Measurements from ENCODE around the gene SCRG1. TPM values are rescaled to one million over a fixed set of nuclear protein-coding genes. Genes with fewer than 3 reads are reported as not detected.

SCRG1 gene
- total RNA-seq, 4 donors from 2014 or later = 0.16 to 0.47 (median 0.29) TPM

DNA sequence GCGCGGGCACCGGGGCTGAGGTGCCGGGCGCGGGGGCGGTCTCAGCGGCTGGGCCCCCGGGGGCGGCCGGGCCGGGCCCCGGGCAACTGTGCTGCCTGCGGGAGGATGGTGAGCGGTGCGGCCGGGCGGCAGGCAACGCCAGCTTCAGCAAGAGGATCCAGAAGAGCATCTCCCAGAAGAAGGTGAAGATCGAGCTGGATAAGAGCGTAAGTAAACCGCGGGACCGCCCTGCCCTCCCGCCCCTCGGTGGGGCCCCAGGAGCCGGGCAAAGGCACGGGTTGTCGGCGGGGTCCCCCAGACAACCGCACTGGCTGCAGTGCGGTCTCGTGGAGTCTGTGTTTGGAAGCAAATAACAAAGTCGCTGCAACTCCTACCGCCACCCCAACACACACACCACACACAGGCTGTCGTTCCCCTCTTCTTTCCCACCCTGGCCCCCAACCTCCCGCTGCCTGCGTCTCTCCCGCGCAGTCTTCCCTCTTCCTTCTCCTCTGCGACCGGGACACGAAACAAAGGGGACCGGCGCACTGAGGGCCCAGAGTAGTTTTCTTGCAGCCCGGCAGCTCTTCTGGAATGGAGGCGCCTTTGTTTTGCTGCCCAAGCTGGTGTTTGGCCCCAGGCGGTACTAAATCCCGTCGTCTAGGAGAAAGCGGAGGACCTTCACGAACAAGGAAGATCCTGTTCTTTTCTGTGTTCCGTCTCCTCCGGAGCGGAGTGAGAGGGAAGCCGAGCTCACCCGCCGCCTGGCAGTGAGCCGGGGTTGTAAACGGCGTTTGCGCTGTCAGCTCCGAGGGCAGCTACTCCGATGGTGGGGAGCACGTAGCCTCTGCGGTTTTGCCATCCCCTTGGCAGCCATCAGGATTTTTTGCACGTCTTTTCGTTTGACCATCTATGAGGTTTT, 27.4 kb downstream of the SCRG1 start:
- H3K4me1 ChIP-seq = peaks cover 21% of the 10 kb centered on the region
- DNase-seq (ENCODE audit: low spot score in 2 of 2) = peak; percentile 84 to 86
- H3K36me3 ChIP-seq = peaks cover 1% of the 10 kb centered on the region

DNA sequence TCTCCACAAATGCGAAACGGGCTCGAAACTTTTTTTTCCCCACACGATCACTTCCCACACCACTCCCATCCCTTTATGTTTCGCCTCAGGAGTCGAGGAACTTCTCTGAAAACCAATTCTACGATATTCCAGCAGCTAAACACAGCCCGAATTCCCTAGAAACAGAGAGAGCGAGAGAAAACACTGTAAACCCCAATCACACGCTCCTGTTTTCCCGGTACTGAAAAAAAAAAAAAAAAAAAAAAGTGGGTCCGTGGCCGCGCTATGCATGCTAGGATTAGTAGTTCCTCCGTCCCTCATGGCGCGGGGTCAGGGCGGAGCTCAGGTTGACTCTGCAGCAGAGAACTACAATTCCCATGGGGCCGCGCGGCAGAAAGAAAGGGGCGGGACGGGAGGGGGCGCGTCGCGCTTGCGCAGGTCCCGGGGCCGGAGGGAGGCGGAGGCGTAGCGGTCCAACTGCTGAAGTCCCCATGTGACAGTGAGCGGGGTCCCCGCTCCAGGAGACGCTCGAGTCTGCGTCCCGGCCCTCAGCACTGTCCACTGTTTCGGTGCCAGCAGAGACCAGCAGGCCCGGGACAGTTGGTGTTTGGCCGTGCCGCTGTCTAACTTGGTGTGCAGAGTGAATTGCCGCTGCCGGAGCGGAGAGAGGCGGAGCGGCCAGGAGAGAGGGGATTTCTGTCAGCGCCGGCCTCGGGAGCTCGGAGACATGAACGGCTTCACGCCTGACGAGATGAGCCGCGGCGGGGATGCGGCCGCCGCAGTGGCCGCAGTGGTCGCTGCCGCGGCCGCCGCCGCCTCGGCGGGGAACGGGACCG, 28.2 kb downstream of the SCRG1 start, which contains the start of gene SAP30:
TSS of gene SAP30 (plus strand) at position 478 of the 815 bp plus-strand sequence. CDS start at position 707, 229 bp downstream.
- under 1% methylated on average over 39 of the region's 72 CpGs for WGBS
- DNase-seq (ENCODE audit: low spot score in 2 of 2) = peak; percentile 99
- H3K4me1 ChIP-seq = peaks cover 21% of the 10 kb centered on the region
- peak within 1 kb of the TSS; percentile 93 for H3K27ac ChIP-seq
- no peaks in the 10 kb centered on the region for H3K36me3 ChIP-seq
- no peak for TF ChIP-seq EP300 (IDR thresholded peaks at IDR 0.05)
- peak; percentile 40 to 88 (median 46) for TF ChIP-seq POLR2AphosphoS5 (IDR thresholded peaks at IDR 0.05)
- peak in 1 of 2 donors; percentile 89 for TF ChIP-seq POLR2A (IDR thresholded peaks at IDR 0.05)
- peak within 1 kb of the TSS; percentile 84 for H3K4me3 ChIP-seq
- H3K27me3 ChIP-seq = no peaks in the 10 kb centered on the region
- H3K9me3 ChIP-seq = no peaks in the 10 kb centered on the region

More for the DNA sequence above, 27.4 kb downstream of the SCRG1 start:
- under 1% methylated on average over 48 of the region's 68 CpGs for WGBS
- Histone ChIP-seq H3K9me3 (no peaks in the 10 kb centered on the region), H3K27ac (peak overlapping the region; percentile 93), H3K27me3 (no peaks in the 10 kb centered on the region), H3K4me3 (peak overlapping the region; percentile 84)
- TF ChIP-seq POLR2AphosphoS5 (IDR thresholded peaks at IDR 0.05) = no peak
- TF ChIP-seq, protein P1, sequence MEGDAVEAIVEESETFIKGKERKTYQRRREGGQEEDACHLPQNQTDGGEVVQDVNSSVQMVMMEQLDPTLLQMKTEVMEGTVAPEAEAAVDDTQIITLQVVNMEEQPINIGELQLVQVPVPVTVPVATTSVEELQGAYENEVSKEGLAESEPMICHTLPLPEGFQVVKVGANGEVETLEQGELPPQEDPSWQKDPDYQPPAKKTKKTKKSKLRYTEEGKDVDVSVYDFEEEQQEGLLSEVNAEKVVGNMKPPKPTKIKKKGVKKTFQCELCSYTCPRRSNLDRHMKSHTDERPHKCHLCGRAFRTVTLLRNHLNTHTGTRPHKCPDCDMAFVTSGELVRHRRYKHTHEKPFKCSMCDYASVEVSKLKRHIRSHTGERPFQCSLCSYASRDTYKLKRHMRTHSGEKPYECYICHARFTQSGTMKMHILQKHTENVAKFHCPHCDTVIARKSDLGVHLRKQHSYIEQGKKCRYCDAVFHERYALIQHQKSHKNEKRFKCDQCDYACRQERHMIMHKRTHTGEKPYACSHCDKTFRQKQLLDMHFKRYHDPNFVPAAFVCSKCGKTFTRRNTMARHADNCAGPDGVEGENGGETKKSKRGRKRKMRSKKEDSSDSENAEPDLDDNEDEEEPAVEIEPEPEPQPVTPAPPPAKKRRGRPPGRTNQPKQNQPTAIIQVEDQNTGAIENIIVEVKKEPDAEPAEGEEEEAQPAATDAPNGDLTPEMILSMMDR (IDR thresholded peaks at IDR 0.05) = no peak
- TF ChIP-seq EP300 (IDR thresholded peaks at IDR 0.05) = no peak

DNA sequence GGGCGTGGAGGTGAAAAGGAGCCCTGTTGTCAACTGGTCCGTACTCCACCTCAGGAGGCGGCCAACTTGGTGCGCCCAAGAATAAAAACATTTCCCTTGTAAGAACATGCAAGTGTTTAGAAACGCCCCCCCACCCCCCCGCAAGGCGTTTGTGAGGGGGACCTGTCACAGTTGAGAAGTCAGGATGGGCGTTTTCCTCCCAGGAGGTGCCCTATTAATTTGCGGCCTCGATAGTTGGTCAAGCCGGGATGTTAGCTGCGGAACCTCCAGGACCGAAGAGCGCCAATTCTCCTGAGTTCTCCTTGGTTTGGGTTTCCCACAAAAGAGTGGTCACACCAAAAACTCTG, 28.8 kb downstream of the SCRG1 start:
- Histone ChIP-seq H3K9me3 (no peaks in the 10 kb centered on the region), H3K36me3 (no peaks in the 10 kb centered on the region), H3K4me3 (peak overlapping the region; percentile 84), H3K27ac (peak overlapping the region; percentile 93), H3K27me3 (no peaks in the 10 kb centered on the region), H3K4me1 (peaks cover 21% of the 10 kb centered on the region)
- DNase-seq (ENCODE audit: low spot score in 2 of 2) = peak; percentile 84 to 88
- 0% methylated on average over 14 of the region's 14 CpGs for WGBS
- TF ChIP-seq, protein P1 (IDR thresholded peaks at IDR 0.05) = no peak
- TF ChIP-seq EP300 (IDR thresholded peaks at IDR 0.05) (no peak), POLR2A (IDR thresholded peaks at IDR 0.05) (no peak), POLR2AphosphoS5 (IDR thresholded peaks at IDR 0.05) (no peak)

DNA sequence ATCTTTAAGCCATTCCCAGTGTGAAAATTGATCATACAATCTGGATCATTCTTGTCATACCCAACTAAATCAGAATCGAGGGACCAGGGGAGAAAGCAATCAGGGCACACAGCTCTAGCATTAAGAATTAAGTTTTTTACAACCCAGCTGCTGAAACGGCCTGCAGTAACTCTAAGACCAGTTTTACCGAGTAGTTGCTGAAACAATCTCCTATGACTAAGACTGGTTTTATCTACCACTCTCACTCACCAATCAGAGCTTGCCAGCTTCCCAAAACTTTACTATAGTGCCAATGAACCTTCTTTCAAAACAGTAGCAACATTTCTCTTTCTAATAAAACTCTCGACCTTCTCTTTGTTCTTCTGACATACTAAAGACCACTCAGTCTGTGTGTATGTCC, 31.0 kb downstream of the SCRG1 start:
- Histone ChIP-seq H3K4me1 (peaks cover 13% of the 10 kb centered on the region), H3K4me3 (no peak overlapping the region), H3K36me3 (no peaks in the 10 kb centered on the region), H3K27ac (no peak overlapping the region), H3K27me3 (no peaks in the 10 kb centered on the region), H3K9me3 (no peaks in the 10 kb centered on the region)
- DNase-seq (ENCODE audit: low spot score in 2 of 2) = no peak
- TF ChIP-seq EP300 (IDR thresholded peaks at IDR 0.05) (no peak), POLR2A (IDR thresholded peaks at IDR 0.05) (no peak), POLR2AphosphoS5 (IDR thresholded peaks at IDR 0.05) (no peak)
- TF ChIP-seq, protein P1 (IDR thresholded peaks at IDR 0.05) = no peak
- WGBS = 39% methylated on average over 4 of the region's 4 CpGs

DNA sequence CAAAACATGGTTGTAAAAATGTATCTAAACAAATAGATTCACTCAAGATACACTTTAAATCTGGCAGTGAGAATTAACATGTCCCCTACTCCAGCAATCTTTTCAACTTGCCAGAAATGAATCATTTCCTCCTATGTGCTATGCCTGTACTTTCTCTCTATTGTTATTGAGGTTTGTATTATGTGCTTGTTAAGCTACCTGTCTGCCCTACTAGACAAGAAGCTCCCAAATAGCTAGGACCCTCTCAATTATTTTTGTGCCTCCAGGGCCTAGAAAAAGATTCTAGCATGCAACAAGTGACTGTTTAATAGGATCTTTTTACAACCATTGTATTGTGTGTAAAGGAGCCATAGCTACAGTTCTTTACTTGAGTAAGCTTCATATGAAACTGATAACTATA, 31.6 kb downstream of the SCRG1 start:
- no peaks in the 10 kb centered on the region for H3K27me3 ChIP-seq
- TF ChIP-seq POLR2AphosphoS5 (IDR thresholded peaks at IDR 0.05) (no peak), EP300 (IDR thresholded peaks at IDR 0.05) (no peak), POLR2A (IDR thresholded peaks at IDR 0.05) (no peak)
- TF ChIP-seq, protein P1 (IDR thresholded peaks at IDR 0.05) = no peak
- H3K27ac ChIP-seq = no peak overlapping the region
- H3K4me1 ChIP-seq = peaks cover 7% of the 10 kb centered on the region
- no peaks in the 10 kb centered on the region for H3K36me3 ChIP-seq
- DNase-seq (ENCODE audit: low spot score in 2 of 2) = no peak
- no peak overlapping the region for H3K4me3 ChIP-seq
- H3K9me3 ChIP-seq = no peaks in the 10 kb centered on the region
